ENCODE measurements around the gene KRTAP10-12. TPM values are rescaled to one million over a fixed set of nuclear protein-coding genes. Genes with fewer than 3 reads are reported as not detected.

KRTAP10-12 gene
- total RNA-seq, 1 donor from 2014 or later, result not detected

GRCh38 chr21:44727757-44728156 lies 30.8 kb downstream of the KRTAP10-12 start:
- H3K9me3 Mint-ChIP-seq, result no peaks in the 10 kb centered on the region
- peaks cover 36% of the 10 kb centered on the region for H3K27me3 Mint-ChIP-seq
- no peak overlapping the region for H3K4me3 Mint-ChIP-seq
- peaks cover 6% of the 10 kb centered on the region for H3K4me1 Mint-ChIP-seq (ENCODE audit: unreplicated experiment)
- TF ChIP-seq CTCF (conservative IDR thresholded peaks at IDR 0.05), result no peak
- peak; percentile 67 for DNase-seq (ENCODE audit: extremely low spot score, unreplicated experiment)
- no peak overlapping the region for H3K27ac Mint-ChIP-seq
- H3K36me3 Mint-ChIP-seq, result no peaks in the 10 kb centered on the region

GRCh38 chr21:44728716-44729115 lies 31.7 kb downstream of the KRTAP10-12 start:
- H3K9me3 Mint-ChIP-seq, result no peaks in the 10 kb centered on the region
- DNase-seq (ENCODE audit: extremely low spot score, unreplicated experiment), result peak; percentile 32
- peaks cover 34% of the 10 kb centered on the region for H3K27me3 Mint-ChIP-seq
- H3K4me3 Mint-ChIP-seq, result no peak overlapping the region
- TF ChIP-seq CTCF (conservative IDR thresholded peaks at IDR 0.05), result no peak
- no peaks in the 10 kb centered on the region for H3K4me1 Mint-ChIP-seq (ENCODE audit: unreplicated experiment)
- no peak overlapping the region for H3K27ac Mint-ChIP-seq
- H3K36me3 Mint-ChIP-seq, result no peaks in the 10 kb centered on the region

GRCh38 chr21:44729336-44730027 lies 32.5 kb downstream of the KRTAP10-12 start:
- TF ChIP-seq CTCF (conservative IDR thresholded peaks at IDR 0.05), result no peak
- Mint-ChIP-seq H3K4me3 (no peak overlapping the region), H3K4me1 (ENCODE audit: unreplicated experiment) (no peaks in the 10 kb centered on the region), H3K27me3 (peaks cover 30% of the 10 kb centered on the region), H3K27ac (no peak overlapping the region), H3K9me3 (no peaks in the 10 kb centered on the region), H3K36me3 (no peaks in the 10 kb centered on the region)
- peak; percentile 55 for DNase-seq (ENCODE audit: extremely low spot score, unreplicated experiment)

- no peak for DNase-seq (ENCODE audit: extremely low spot score, unreplicated experiment)
- no peaks in the 10 kb centered on the region for H3K36me3 Mint-ChIP-seq
- no peak overlapping the region for H3K4me3 Mint-ChIP-seq
- H3K27me3 Mint-ChIP-seq, result peaks cover 30% of the 10 kb centered on the region
- TF ChIP-seq CTCF (conservative IDR thresholded peaks at IDR 0.05), result no peak
- no peaks in the 10 kb centered on the region for H3K9me3 Mint-ChIP-seq
- no peaks in the 10 kb centered on the region for H3K4me1 Mint-ChIP-seq (ENCODE audit: unreplicated experiment)
- no peak overlapping the region for H3K27ac Mint-ChIP-seq
These were observed 33.0 kb downstream of the KRTAP10-12 start for GRCh38 chr21:44730028-44730395.

- Mint-ChIP-seq H3K27ac (no peak overlapping the region), H3K36me3 (no peaks in the 10 kb centered on the region), H3K4me1 (ENCODE audit: unreplicated experiment) (peaks cover under 1% of the 10 kb centered on the region), H3K4me3 (no peak overlapping the region), H3K9me3 (no peaks in the 10 kb centered on the region), H3K27me3 (peaks cover 25% of the 10 kb centered on the region)
- no peak for TF ChIP-seq CTCF (conservative IDR thresholded peaks at IDR 0.05)
- DNase-seq (ENCODE audit: extremely low spot score, unreplicated experiment), result peak; percentile 7
These were observed 34.1 kb downstream of the KRTAP10-12 start for GRCh38 chr21:44730951-44731579.

All from type B pancreatic cell (in vitro differentiated cells).